ENCODE results near the gene APOBEC2.

DNA sequence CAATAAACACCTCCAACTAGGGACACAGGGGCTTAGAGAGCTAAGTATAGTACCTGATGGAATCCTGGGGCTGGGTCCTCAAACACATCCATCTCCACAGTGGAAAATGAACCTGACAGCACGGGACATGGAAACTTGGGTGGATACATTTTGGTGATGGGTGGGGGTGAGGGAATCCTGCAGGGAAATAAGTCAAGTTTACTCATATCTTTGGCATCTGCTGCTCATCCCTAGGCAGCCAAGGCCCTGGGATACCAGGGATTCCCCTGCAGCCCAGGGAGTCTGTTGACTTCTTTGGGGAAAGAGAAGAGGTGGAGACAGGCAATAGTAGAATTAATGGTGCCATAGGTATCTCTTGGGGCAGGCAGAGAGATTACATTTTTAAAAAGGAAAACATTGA is 6.6 kb downstream of the APOBEC2 start:
- TF ChIP-seq, protein P1, sequence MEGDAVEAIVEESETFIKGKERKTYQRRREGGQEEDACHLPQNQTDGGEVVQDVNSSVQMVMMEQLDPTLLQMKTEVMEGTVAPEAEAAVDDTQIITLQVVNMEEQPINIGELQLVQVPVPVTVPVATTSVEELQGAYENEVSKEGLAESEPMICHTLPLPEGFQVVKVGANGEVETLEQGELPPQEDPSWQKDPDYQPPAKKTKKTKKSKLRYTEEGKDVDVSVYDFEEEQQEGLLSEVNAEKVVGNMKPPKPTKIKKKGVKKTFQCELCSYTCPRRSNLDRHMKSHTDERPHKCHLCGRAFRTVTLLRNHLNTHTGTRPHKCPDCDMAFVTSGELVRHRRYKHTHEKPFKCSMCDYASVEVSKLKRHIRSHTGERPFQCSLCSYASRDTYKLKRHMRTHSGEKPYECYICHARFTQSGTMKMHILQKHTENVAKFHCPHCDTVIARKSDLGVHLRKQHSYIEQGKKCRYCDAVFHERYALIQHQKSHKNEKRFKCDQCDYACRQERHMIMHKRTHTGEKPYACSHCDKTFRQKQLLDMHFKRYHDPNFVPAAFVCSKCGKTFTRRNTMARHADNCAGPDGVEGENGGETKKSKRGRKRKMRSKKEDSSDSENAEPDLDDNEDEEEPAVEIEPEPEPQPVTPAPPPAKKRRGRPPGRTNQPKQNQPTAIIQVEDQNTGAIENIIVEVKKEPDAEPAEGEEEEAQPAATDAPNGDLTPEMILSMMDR (IDR thresholded peaks at IDR 0.05): no peak
- TF ChIP-seq POLR2A (IDR thresholded peaks at IDR 0.05) (no peak), POLR2AphosphoS5 (IDR thresholded peaks at IDR 0.05) (no peak)

Measured in suprapubic skin (tissue), 4 donors.